Measurements from ENCODE around the gene API5.

The API5 gene

GRCh38 chr11:43382614-43383013 lies 70.8 kb downstream of the API5 start:
- CTCF ChIA-PET = no interaction called here

DNA sequence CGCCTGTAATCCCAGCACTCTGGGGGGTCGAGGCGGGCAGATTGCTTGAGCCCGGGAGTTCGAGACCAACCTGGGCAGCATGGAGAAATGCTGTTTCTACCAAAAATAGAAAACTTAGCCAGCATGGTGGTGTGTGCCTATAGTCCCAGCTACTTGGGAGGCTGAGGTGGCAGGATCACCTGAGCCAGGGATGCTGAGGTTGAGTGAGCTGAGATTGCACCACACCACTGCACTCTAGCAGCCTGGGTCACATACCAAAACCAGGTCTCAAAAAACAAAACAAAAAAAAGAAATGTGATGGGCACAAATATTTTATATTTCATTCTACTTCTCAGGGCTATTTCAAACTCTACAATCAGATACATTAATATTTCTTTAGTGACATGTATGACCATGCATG lies 72.6 kb downstream of the API5 start:
- TF ChIP-seq FOXK2 (IDR thresholded peaks at IDR 0.05) = no peak
- TF ChIP-seq, protein P1, sequence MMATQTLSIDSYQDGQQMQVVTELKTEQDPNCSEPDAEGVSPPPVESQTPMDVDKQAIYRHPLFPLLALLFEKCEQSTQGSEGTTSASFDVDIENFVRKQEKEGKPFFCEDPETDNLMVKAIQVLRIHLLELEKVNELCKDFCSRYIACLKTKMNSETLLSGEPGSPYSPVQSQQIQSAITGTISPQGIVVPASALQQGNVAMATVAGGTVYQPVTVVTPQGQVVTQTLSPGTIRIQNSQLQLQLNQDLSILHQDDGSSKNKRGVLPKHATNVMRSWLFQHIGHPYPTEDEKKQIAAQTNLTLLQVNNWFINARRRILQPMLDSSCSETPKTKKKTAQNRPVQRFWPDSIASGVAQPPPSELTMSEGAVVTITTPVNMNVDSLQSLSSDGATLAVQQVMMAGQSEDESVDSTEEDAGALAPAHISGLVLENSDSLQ (IDR thresholded peaks at IDR 0.05) = no peak
- no peak for TF ChIP-seq L3MBTL2 (conservative IDR thresholded peaks at IDR 0.05)
- no peak for TF ChIP-seq FOXA1 (IDR thresholded peaks at IDR 0.05)
- no peak for TF ChIP-seq BHLHE40 (IDR thresholded peaks at IDR 0.05; ENCODE audit: borderline replicate concordance)
- no peak for TF ChIP-seq TARDBP (IDR thresholded peaks at IDR 0.05)
- no peak for TF ChIP-seq ZNF384 (IDR thresholded peaks at IDR 0.05)
- TF ChIP-seq SUZ12 (IDR thresholded peaks at IDR 0.05) = no peak
- TF ChIP-seq ARNT (IDR thresholded peaks at IDR 0.05) = no peak
- no peak for TF ChIP-seq FOXM1 (IDR thresholded peaks at IDR 0.05; ENCODE audit: borderline replicate concordance)
- TF ChIP-seq SP1 (IDR thresholded peaks at IDR 0.05) = no peak
- DNase-seq (ENCODE audit: extremely low spot score) = no peak
- CTCF ChIA-PET = no interaction called here
- POLR2A ChIA-PET = no interaction called here

More at GRCh38 chr11:43382614-43383013, 70.8 kb downstream of the API5 start:
- DNase-seq (ENCODE audit: extremely low spot score) = no peak
- POLR2A ChIA-PET = no interaction called here
- no peak for TF ChIP-seq LEF1 (IDR thresholded peaks at IDR 0.05; ENCODE audit: borderline replicate concordance)
- TF ChIP-seq ZNF384 (IDR thresholded peaks at IDR 0.05) = no peak
- no peak for TF ChIP-seq FOXK2 (IDR thresholded peaks at IDR 0.05)
- no peak for TF ChIP-seq NFRKB (IDR thresholded peaks at IDR 0.05)
- TF ChIP-seq, protein P1 (IDR thresholded peaks at IDR 0.05) = no peak
- no peak for TF ChIP-seq ARNT (IDR thresholded peaks at IDR 0.05)
- TF ChIP-seq FOXM1 (IDR thresholded peaks at IDR 0.05; ENCODE audit: borderline replicate concordance) = no peak

GRCh38 chr11:43392713-43393112 lies 80.9 kb downstream of the API5 start:
- ChIA-PET POLR2A (no interaction called here), CTCF (no interaction called here)
- DNase-seq (ENCODE audit: extremely low spot score) = no peak
- TF ChIP-seq NFRKB (IDR thresholded peaks at IDR 0.05) (no peak), ARNT (IDR thresholded peaks at IDR 0.05) (no peak), TARDBP (IDR thresholded peaks at IDR 0.05) (no peak), BHLHE40 (IDR thresholded peaks at IDR 0.05; ENCODE audit: borderline replicate concordance) (no peak), ZNF384 (IDR thresholded peaks at IDR 0.05) (no peak), ELF4 (IDR thresholded peaks at IDR 0.05) (no peak)

DNA sequence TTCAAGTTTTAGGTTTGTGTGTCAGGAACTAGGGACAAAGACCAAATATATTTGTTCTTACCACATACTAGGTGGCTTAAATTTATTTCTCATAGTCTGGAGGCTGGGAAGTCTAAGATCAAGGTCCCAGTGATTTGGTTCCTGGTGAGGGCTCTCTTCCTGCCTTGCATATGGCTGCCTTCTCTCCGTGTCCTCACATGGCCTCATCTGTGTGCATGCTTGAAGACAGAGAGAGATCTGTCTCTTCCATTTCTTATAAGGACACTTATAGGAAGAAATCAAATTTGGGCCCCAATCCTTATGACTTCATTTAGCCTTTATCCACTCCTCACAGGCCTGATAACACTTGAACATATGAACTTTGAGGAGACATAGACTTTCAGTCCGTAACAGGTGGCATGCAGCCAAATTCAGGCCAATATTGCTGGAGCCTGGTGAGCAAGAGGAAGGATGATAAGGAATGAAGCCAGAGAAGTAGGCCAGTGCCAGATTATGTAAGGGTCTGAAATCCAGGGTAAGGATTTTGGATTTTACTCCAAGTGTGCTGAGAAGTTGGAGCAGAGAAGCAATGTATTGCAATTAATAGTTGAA lies 82.1 kb downstream of the API5 start:
- ChIA-PET CTCF (no interaction called here), POLR2A (no interaction called here)
- DNase-seq (ENCODE audit: extremely low spot score) = no peak
- TF ChIP-seq FOXK2 (IDR thresholded peaks at IDR 0.05) = no peak

All from HEK293T (cell line).